IMR-90 (cell line): Measurements from ENCODE around the gene KCNT2.

Experiments
- BHLHE40 ChIP-seq: fragments of 150-350 bp; IDR thresholded peaks from 2 replicates; pipeline ENCODE4 v1.6.1; 2016; ENCODE audit warnings: mild to moderate bottlenecking, low read depth, low read length
- CEBPB ChIP-seq: IDR thresholded peaks from 2 replicates; pipeline ENCODE4 v1.6.1; 2012; ENCODE audit warnings: low read depth, low read length, improper control_type of control experiment
- CHD1 ChIP-seq: IDR thresholded peaks from 2 replicates; pipeline ENCODE4 v1.6.1; 2012; ENCODE audit warnings: low read depth, low read length, improper control_type of control experiment
- MAFK ChIP-seq: IDR thresholded peaks from 2 replicates; pipeline ENCODE4 v1.6.1; 2012; ENCODE audit warnings: low read depth, low read length, improper control_type of control experiment
- MAZ ChIP-seq: IDR thresholded peaks from 2 replicates; pipeline ENCODE4 v1.6.1; 2012; ENCODE audit warnings: low read depth, mild to moderate bottlenecking, low read length, improper control_type of control experiment, moderate library complexity, borderline replicate concordance
- POLR2A ChIP-seq: IDR thresholded peaks from 2 replicates; pipeline ENCODE4 v1.6.1; 2012; ENCODE audit warnings: mild to moderate bottlenecking, low read depth, low read length
- RAD21 ChIP-seq: IDR thresholded peaks from 2 replicates; pipeline ENCODE4 v1.6.1; 2012; ENCODE audit warnings: low read length, improper control_type of control experiment
- SMC3 ChIP-seq: fragments of 150-350 bp; IDR thresholded peaks from 2 replicates; pipeline ENCODE4 v1.6.1; 2016; ENCODE audit warnings: low read depth, mild to moderate bottlenecking, antibody characterized with exemption, low read length, moderate library complexity
- TF ChIP-seq, protein P1 (sequence below): conservative IDR thresholded peaks from 2 replicates; pipeline ENCODE4 v1.5.1; 2012; ENCODE audit warnings: mild to moderate bottlenecking, low read depth, low read length, improper control_type of control experiment

DNA sequence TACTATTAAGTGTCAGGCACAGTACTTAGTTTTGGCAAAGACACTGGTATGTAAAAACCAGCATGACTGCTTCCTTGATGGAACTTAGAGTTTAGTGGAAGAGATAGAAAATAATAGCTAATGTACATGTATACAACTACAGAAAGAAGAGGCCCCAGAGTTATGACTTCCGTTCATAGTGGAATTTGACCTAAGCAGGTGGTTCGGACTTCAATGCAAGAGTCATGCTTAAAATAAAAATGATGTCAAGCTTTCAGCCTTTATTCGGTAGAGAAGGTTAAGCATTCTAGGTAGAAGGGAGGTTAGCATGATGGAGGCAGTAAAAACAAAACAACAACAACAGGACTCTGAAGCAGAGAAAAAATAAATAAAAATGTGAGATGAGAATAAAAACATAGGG, 165.9 kb downstream of the KCNT2 start:
- TF ChIP-seq POLR2A (no peak), SMC3 (no peak), RAD21 (no peak), MAZ (no peak), CHD1 (no peak), BHLHE40 (no peak), MAFK (no peak), CEBPB (no peak)
- TF ChIP-seq, protein P1, sequence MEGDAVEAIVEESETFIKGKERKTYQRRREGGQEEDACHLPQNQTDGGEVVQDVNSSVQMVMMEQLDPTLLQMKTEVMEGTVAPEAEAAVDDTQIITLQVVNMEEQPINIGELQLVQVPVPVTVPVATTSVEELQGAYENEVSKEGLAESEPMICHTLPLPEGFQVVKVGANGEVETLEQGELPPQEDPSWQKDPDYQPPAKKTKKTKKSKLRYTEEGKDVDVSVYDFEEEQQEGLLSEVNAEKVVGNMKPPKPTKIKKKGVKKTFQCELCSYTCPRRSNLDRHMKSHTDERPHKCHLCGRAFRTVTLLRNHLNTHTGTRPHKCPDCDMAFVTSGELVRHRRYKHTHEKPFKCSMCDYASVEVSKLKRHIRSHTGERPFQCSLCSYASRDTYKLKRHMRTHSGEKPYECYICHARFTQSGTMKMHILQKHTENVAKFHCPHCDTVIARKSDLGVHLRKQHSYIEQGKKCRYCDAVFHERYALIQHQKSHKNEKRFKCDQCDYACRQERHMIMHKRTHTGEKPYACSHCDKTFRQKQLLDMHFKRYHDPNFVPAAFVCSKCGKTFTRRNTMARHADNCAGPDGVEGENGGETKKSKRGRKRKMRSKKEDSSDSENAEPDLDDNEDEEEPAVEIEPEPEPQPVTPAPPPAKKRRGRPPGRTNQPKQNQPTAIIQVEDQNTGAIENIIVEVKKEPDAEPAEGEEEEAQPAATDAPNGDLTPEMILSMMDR = no peak
